SK-N-SH (cell line): ENCODE data around the gene RHOT2. TPM values are rescaled to one million over a fixed set of nuclear protein-coding genes. Genes with fewer than 3 reads are reported as not detected.

Experiments
- CTCF ChIA-PET: fragments of 300-600, 350-600 bp; formaldehyde crosslinking; extraction: SDS; loops from one replicate; lab custom pipeline; 2021; lab: Yijun Ruan, JAX
- POLR2A ChIA-PET: fragments of 350-600 bp; sonication (Branson Sonifier 250); formaldehyde crosslinking; extraction: SDS; loops from one replicate; lab custom pipeline; 2020; ENCODE audit warnings: antibody characterized with exemption, inconsistent platforms; lab: Yijun Ruan, JAX
- DNase-seq: peaks from one replicate; pipeline ENCODE4 v3.0.0; 2012
- H2AFZ ChIP-seq: fragments of 200-600 bp; sonication (generic); 2 replicates; pipeline ENCODE4 v1.8.1; 2016; ENCODE audit warnings: antibody characterized with exemption, mild to moderate bottlenecking, low read depth
- H3F3A ChIP-seq: fragments of 200-600 bp; sonication (generic); replicated peaks from 2 replicates; pipeline ENCODE3; 2016; ENCODE audit warnings: antibody characterized with exemption, mild to moderate bottlenecking; ENCODE audit not compliant: insufficient read depth
- H3K27ac ChIP-seq, 2 experiments: fragments of 200-500 bp in 1 of 2; fragments of 200-600 bp in 1 of 2; sonication (Bioruptor generic) in 1 of 2; sonication (generic), shearing (Covaris generic) in 1 of 2; 2 replicates each; pipeline versions ENCODE4 v1.5.1 to v1.6.1; 2014 to 2016; ENCODE audit warnings: low read depth in 2 of 2, inconsistent platforms in 1 of 2, low read length in 1 of 2, mild to moderate bottlenecking in 1 of 2, mixed read lengths in 1 of 2
- H3K27me3 ChIP-seq: fragments of 200-600 bp; sonication (generic), shearing (Covaris generic); 2 replicates; pipeline ENCODE4 v1.6.1; 2016; ENCODE audit warnings: mixed run types; ENCODE audit not compliant: insufficient read depth
- H3K36me3 ChIP-seq, 2 experiments: fragments of 200-500 bp in 1 of 2; fragments of 200-600 bp in 1 of 2; sonication (Bioruptor generic) in 1 of 2; sonication (generic) in 1 of 2; replicated peaks in 1 of 2; 2 replicates each; pipeline versions ENCODE3 to v1.5.1; 2014 to 2016; ENCODE audit warnings: low read length in 1 of 2, mild to moderate bottlenecking in 1 of 2; ENCODE audit not compliant: insufficient read depth in 2 of 2, control insufficient read depth in 1 of 2
- H3K4me1 ChIP-seq, 2 experiments: fragments of 200-500 bp in 1 of 2; fragments of 200-600 bp in 1 of 2; sonication (Bioruptor generic) in 1 of 2; sonication (generic), shearing (Covaris generic) in 1 of 2; 2 replicates each; pipeline versions ENCODE4 v1.5.1 to v1.6.1; 2014 to 2016; ENCODE audit warnings: low read depth in 1 of 2, low read length in 1 of 2, mixed run types in 1 of 2; ENCODE audit not compliant: insufficient read depth in 2 of 2, control insufficient read depth in 1 of 2
- H3K4me2 ChIP-seq: fragments of 200-600 bp; sonication (generic), shearing (Covaris generic); 2 replicates; pipeline ENCODE4 v1.6.1; 2017; ENCODE audit warnings: mixed run types
- H3K4me3 ChIP-seq, 2 experiments: fragments of 200-500 bp in 1 of 2; fragments of 200-600 bp in 1 of 2; sonication (Bioruptor generic) in 1 of 2; sonication (generic), shearing (Covaris generic) in 1 of 2; 2 replicates each; pipeline versions ENCODE4 v1.5.1 to v1.8.1; 2014 to 2016; ENCODE audit warnings: low read depth in 2 of 2, inconsistent platforms in 1 of 2, low read length in 1 of 2, mild to moderate bottlenecking in 1 of 2, mixed read lengths in 1 of 2, moderate library complexity in 1 of 2
- H3K79me2 ChIP-seq: fragments of 200-600 bp; sonication (generic); 2 replicates; pipeline ENCODE4 v1.8.1; 2017; ENCODE audit warnings: mild to moderate bottlenecking; ENCODE audit not compliant: insufficient read depth
- H3K9ac ChIP-seq: fragments of 200-600 bp; sonication (generic); 2 replicates; pipeline ENCODE4 v1.6.1; 2017; ENCODE audit warnings: mixed run types
- H3K9me2 ChIP-seq: fragments of 200-600 bp; sonication (generic); 2 replicates; pipeline ENCODE4 v1.6.1; 2017; ENCODE audit warnings: mixed run types
- H3K9me3 ChIP-seq: fragments of 200-600 bp; sonication (generic); 2 replicates; pipeline ENCODE4 v1.6.1; 2017; ENCODE audit warnings: mixed run types, mild to moderate bottlenecking, moderate library complexity
- H4K20me1 ChIP-seq: fragments of 200-600 bp; sonication (generic); 2 replicates; pipeline ENCODE4 v1.6.1; 2017; ENCODE audit warnings: mild to moderate bottlenecking, mixed run types; ENCODE audit not compliant: insufficient read depth
- EP300 ChIP-seq, 2 experiments: IDR thresholded peaks; 2 replicates each; pipeline versions ENCODE4 v1.4.0 to v1.6.1; 2012; ENCODE audit warnings: borderline replicate concordance in 1 of 2, low read depth in 1 of 2, low read length in 1 of 2
- NFIC ChIP-seq: IDR thresholded peaks from 2 replicates; pipeline ENCODE4 v1.4.0; 2012; ENCODE audit warnings: borderline replicate concordance
- RAD21 ChIP-seq: IDR thresholded peaks from 2 replicates; pipeline ENCODE4 v1.6.1; 2012; ENCODE audit warnings: mild to moderate bottlenecking, low read length
- RFX5 ChIP-seq: IDR thresholded peaks from 2 replicates; pipeline ENCODE4 v1.6.1; 2012; ENCODE audit warnings: mild to moderate bottlenecking, improper control_type of control experiment, low read length
- YY1 ChIP-seq: IDR thresholded peaks from 2 replicates; pipeline ENCODE4 v1.4.0; 2012; ENCODE audit warnings: low read depth, mild to moderate bottlenecking
- WGBS: methylation state at CpG from one replicate; pipeline ENCODE4 v1.1.6; 2017; ENCODE audit warnings: low lambda C conversion rate; 5-methylcytosine and 5-hydroxymethylcytosine counted together
- polyA plus RNA-seq, 3 experiments: library from polyadenylated mRNA; depleted of rRNA; stranded (reverse); fragments of >200 nt; gene quantifications; 2 replicates each; pipeline ENCODE4 v1.2.3, GENCODE V29; 2012
- TF ChIP-seq, protein P1 (sequence below): fragments of 200-600 bp; sonication (generic); IDR thresholded peaks from 2 replicates; pipeline ENCODE4 v1.6.1; 2017; ENCODE audit warnings: antibody characterized with exemption, mild to moderate bottlenecking, moderate library complexity

Gene RHOT2
- polyA plus RNA-seq, 1 of the 3 experiments (the other 2 are of a cell fraction): 229 TPM

- TF ChIP-seq EP300 (IDR thresholded peaks at IDR 0.05; ENCODE audit: borderline replicate concordance in 1 of 2, low read depth in 1 of 2, low read length in 1 of 2) (no peak), YY1 (no peak)
Observed at GRCh38 chr16:654034-654433, 13.9 kb upstream of the RHOT2 start (continued).

GRCh38 chr16:657487-657886 is 10.4 kb upstream of the RHOT2 start:
- Histone ChIP-seq H3K4me2 (no peak overlapping the region), H3K4me3 (no peak overlapping the region), H3K4me1 (peaks cover 3 to 32% of the 10 kb centered on the region in 2 experiments; a peak in 3 of 4 replicates), H3K9me2 (no peaks in the 10 kb centered on the region), H3F3A (no peaks in the 10 kb centered on the region), H3K79me2 (no peaks in the 10 kb centered on the region), H4K20me1 (no peaks in the 10 kb centered on the region), H3K27me3 (no peaks in the 10 kb centered on the region), H3K9ac (no peak overlapping the region), H3K27ac (no peak overlapping the region), H3K9me3 (no peaks in the 10 kb centered on the region), H3K36me3 (peaks cover 0 to 55% of the 10 kb centered on the region in 2 experiments), H2AFZ (no peak overlapping the region)
- CTCF ChIA-PET: interaction anchor here (2.0 to 6.7 kb wide), 3 partner anchors 8 to 11 kb away, joined by 7 to 92 read pairs (median 8); partner anchors contain the start of genes RHOT2 and WDR90
- POLR2A ChIA-PET: no interaction called here
- no peak for DNase-seq
- TF ChIP-seq EP300 (IDR thresholded peaks at IDR 0.05; ENCODE audit: borderline replicate concordance in 1 of 2, low read depth in 1 of 2, low read length in 1 of 2): no peak
- TF ChIP-seq NFIC: no peak
- no peak for TF ChIP-seq RFX5
- no peak for TF ChIP-seq RAD21
- TF ChIP-seq, protein P1, sequence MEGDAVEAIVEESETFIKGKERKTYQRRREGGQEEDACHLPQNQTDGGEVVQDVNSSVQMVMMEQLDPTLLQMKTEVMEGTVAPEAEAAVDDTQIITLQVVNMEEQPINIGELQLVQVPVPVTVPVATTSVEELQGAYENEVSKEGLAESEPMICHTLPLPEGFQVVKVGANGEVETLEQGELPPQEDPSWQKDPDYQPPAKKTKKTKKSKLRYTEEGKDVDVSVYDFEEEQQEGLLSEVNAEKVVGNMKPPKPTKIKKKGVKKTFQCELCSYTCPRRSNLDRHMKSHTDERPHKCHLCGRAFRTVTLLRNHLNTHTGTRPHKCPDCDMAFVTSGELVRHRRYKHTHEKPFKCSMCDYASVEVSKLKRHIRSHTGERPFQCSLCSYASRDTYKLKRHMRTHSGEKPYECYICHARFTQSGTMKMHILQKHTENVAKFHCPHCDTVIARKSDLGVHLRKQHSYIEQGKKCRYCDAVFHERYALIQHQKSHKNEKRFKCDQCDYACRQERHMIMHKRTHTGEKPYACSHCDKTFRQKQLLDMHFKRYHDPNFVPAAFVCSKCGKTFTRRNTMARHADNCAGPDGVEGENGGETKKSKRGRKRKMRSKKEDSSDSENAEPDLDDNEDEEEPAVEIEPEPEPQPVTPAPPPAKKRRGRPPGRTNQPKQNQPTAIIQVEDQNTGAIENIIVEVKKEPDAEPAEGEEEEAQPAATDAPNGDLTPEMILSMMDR: no peak
- WGBS: 100% methylated on average over 2 of the region's 22 CpGs

DNA sequence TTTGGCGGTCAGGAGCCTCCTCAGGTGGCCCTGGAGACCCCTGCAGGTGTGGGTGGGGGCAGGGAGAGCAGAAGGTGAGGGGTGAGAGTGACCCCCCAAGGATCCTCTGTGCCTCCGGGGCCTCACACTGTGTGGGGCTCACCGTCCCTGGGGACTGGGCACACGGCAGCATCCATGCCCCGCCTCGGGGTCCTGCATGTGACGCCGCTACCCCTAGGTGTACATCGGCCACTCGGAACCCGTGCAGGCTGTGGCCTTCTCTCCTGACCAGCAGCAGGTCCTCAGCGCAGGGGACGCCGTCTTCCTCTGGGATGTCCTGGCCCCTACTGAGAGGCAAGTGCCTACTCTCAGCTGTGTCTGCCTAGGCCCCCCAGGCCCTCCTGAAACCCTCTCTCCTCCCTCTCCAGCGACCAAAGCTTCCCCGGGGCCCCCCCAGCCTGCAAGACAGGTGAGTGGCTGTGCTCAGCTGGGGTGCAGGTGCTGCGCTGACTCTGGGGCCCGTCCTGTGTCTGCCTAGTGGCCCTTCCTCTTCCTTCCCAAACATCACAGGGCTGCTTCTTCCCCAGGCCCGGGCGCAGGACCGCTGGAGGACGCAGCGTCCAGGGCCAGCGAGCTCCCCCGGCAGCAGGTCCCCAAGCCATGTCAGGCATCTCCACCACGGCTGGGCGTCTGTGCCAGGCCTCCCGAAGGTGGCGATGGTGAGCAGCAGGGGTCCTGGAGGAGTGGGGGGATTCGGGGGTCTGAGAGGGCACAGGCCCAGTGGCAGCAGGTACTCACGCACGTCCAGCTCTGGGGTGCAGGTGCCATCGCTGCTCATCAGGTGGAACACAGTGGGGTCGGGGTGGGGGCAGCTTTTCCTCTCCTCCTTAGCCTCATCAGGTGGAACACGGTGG is 9.0 kb upstream of the RHOT2 start:
- H3K4me2 ChIP-seq: no peak overlapping the region
- CTCF ChIA-PET: interaction anchor here (0.7 to 6.7 kb wide), 7 partner anchors 9 to 32 kb away, joined by 3 to 92 read pairs (median 7); partner anchors contain the start of genes RHBDL1, RHOT2, STUB1 and WDR24
- no peaks in the 10 kb centered on the region for H3F3A ChIP-seq
- WGBS: 97% methylated on average over 19 of the region's 35 CpGs
- H3K4me3 ChIP-seq: no peak overlapping the region
- peaks cover 3 to 35% of the 10 kb centered on the region in 2 experiments; a peak in 3 of 4 replicates for H3K4me1 ChIP-seq
- no peaks in the 10 kb centered on the region for H3K9me3 ChIP-seq
- POLR2A ChIA-PET: interaction anchor here (0.8 to 1.2 kb wide), 2 partner anchors 9 to 29 kb away, joined by 3 to 4 read pairs; no protein-coding TSS in a partner anchor
- no peak overlapping the region for H2AFZ ChIP-seq
- H3K27ac ChIP-seq: no peak overlapping the region; a peak in 1 of 4 replicates
- H3K27me3 ChIP-seq: no peaks in the 10 kb centered on the region
- H3K79me2 ChIP-seq: no peaks in the 10 kb centered on the region
- no peaks in the 10 kb centered on the region for H3K9me2 ChIP-seq
- peaks cover 0 to 56% of the 10 kb centered on the region in 2 experiments for H3K36me3 ChIP-seq
- H4K20me1 ChIP-seq: no peaks in the 10 kb centered on the region
- TF ChIP-seq, protein P1: peak; percentile 33
- no peak for TF ChIP-seq RFX5
- TF ChIP-seq, all 33 proteins: peak for 1
- H3K9ac ChIP-seq: no peak overlapping the region
- DNase-seq: peak; percentile 56
